Hepatic stellate cell (primary cell): ENCODE measurements around the gene PITPNM1.
"Not testable (repeated sequence)": the region's sequence is repeated elsewhere in the genome, so short reads cannot be mapped to it uniquely, and the experiment has no call there.

Source experiments
- DNase-seq: peaks from one replicate; pipeline ENCODE4 v3.0.0; 2011; ENCODE audit warnings: low spot score

The PITPNM1 gene

DNA sequence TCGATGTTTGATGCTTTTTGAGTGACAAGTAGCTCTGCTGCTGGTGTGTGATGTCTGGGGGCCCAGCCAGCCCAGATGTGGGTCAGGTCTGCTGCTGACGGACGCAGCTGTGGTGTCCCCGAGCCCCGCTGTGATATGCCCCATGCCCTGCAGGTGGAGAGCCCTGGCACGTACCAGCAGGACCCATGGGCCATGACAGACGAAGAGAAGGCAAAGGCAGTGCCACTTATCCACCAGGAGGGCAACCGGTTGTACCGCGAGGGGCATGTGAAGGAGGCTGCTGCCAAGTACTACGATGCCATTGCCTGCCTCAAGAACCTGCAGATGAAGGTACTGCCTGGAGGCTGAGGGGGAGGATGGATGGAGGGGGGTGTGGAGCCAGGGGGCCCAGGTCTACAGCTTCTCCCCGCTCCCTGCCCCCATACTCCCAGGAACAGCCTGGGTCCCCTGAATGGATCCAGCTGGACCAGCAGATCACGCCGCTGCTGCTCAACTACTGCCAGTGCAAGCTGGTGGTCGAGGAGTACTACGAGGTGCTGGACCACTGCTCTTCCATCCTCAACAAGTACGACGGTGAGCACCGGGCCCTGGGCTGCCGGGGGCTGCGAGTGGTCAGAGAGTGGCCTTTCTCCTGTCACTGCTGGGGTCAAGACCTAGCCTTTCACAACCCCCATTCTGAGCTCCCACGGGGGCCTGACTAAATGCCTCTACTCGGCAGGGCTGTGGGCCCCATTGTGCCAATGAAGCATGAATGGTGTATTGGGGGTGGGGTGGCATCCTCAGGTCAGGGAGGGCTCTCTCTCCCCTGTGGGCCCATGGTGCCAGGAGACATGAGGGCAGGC lies 15.1 kb downstream of the PITPNM1 start:
- DNase-seq = no peak

DNA sequence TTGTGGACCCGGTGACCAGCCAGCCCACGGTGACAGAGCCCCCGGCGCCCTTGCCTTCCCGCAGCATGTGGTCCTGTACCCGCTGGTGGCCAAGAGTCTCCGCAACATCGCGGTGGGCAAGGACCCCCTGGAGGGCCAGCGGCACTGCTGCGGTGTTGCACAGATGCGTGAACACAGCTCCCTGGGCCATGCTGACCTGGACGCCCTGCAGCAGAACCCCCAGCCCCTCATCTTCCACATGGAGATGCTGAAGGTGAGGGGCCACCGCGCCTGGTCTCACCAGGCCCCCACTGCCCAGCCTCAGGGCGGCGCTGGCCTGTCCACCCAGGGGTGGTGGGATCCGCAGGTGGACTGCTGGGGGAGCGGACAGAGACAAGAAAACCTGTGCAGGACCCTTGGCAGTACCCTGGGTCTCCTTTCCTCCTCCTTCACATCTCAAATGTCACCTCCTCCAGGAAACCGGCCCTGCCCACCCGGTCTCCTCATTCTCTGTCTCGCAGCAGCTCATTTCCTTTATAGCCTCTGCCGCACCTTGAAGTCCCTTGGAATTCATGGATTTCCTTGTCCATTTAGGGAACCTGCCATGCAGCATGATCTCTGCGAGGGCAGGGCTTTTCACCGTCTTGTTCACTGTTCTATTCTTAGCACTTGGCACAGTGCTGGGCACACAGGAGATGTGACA lies 15.8 kb downstream of the PITPNM1 start:
- no peak for DNase-seq

DNA sequence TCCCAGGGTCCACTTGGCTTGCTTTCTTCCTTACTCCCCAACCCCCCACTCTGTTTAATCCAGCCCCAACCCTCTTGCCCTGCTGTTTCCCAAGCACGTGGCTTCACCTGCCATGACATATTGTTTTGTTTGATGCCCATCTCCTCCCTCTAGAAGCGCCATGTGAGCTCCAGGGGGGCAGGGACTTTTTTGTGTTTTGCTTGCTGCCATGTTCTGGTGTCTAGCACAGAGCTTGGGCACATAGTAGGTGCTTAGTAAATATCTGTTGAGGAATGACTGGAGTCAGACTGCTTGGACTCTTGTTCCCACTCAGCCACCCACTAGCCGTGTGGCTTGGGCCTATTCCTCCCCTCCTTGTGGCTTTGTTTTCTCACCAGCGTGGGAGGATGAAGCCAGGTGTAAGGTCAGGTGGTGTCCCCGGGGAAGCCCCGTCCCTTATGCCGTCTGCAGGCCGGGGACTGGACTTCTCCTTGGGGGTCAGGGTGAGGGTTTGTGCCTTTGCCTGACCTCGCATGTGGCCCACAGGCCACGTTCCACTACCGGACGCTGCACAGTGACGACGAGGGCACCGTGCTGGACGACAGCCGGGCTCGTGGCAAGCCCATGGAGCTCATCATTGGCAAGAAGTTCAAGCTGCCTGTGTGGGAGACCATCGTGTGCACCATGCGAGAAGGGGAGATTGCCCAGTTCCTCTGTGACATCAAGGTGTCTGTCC lies 18.5 kb downstream of the PITPNM1 start:
- DNase-seq = no peak

DNA sequence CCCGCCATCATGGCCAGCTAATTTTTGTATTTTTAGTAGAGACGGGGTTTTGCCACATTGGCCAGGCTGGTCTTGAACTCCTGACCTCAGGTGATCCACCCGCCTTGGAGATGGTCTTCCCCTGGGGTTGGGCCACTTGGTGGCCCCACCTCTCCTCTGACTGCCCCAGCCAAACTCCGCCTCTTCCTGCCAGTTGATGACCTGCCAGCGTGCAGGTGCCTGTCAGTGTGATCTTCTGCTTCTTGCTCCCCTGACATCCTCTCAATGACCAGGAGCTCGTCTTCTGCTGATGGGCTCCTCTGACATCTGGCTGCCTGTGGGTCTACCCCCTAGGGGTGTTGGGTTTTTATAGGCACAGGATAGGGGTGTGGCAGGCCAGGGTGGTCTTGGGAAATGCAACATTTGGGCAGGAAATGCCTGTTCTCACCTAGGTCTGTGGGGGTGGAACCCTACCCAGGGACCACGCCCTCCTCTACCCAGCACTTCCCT lies 19.2 kb downstream of the PITPNM1 start:
- not testable (repeated sequence) for DNase-seq

DNA sequence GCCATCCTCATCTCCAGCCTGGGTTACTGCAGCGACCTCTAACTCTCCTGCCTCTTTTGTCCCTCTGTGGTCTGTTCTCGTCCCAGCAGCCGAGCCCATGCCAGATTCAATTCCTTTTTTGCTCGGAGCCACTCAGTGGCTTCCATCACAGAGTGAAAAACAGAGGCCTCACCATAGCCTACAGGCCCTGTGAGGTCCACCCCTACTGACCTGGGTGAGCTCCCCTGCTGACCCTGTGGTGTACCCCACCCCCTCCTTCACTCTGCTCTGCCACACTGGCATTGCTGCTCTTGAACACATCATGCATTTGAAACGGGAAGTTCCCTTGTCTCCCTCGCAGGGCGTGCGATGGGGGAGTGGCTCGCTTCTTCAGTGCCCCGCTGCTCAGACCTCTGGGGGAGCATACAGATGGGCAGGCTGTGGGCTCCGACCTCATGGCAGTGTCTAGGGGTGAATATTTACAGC lies 20.3 kb downstream of the PITPNM1 start:
- no peak for DNase-seq

DNA sequence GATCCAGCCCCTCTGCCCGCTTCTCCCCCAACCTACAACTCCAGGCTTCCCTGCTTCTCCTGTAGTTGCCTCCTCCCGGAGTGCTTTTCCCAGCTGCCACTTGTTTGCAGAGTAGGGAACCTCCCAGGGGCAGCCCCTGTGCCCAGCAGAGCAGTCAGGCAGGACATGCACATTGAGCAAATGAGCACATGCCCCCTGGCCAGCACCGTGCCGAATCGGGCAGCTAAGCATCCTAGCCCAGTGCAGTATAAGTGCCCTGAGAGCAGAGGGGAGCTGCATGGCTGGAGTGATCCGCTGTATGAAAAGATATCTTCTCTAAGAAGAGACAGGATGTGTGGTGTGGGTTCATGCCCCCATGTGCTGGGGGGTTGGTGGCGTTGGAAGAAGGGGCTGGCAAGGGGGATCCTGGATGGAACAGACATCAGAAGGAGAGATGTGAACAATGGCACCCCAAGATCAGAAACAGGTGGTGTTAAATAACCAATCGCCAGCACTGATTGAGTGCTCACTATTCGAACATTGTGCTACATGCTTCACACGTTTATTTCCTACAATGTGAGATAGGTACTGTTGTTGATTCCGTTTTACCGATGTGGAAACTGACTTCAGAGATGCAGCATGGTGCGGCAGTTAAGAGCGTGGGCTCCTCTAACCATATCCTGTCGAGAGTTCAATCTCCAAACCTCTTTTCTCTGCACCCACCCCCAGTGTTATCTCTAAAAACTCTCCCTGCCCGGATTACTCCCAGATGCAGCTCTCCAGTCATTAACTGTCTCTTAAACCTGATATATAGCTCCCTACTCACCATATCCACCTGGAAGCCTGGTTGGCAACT lies 21.1 kb downstream of the PITPNM1 start:
- DNase-seq = no peak

DNA sequence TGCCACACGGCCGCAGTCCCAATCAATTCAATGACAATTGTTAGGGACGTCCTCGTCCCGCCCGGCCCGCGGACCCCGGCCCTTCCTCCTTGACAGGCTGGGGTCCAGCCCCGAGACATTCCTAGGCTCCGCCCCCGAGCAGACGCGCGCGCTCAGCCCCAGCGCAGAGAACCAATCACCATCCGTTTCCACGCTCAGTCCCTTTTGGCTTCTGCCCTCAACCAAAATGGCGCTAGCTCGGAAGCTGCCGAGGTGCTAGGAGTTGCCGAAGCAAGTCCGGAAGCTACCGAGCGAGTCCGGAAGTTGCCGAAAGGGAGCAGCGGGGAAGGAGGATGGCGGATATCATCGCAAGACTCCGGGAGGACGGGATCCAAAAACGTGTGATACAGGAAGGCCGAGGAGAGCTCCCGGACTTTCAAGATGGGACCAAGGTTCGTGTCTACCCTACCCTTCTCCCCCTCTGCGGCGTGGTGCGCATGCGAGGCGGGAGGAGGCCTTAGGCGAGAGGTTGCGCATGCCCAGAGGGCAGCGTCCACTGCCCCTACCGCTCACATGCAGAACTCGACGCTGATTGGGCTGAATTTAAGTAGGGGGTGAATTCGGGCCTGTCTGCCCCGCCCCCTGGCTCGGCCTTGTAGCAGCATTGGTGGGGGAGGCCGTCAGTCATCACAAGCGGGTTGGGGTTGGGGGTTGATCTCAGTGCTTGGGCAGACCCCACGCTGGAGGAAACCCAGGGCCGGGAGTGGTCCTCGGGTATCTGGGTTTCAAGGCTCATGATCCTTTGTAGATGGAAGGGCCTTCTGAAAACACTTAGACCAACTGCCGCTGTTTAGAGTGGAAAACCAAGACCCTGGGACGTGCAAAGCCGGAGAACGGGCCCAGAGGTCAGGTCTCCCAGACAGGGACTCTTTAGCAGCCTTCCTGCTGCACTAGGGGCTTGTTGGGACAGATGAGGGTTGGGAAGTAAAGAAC lies 22.1 kb downstream of the PITPNM1 start, which contains the start of gene AIP:
AIP (plus strand) TSS at position 200 of the 972 bp plus-strand sequence; CDS start at position 333, 133 bp downstream.
- DNase-seq = peak; percentile 100

DNA sequence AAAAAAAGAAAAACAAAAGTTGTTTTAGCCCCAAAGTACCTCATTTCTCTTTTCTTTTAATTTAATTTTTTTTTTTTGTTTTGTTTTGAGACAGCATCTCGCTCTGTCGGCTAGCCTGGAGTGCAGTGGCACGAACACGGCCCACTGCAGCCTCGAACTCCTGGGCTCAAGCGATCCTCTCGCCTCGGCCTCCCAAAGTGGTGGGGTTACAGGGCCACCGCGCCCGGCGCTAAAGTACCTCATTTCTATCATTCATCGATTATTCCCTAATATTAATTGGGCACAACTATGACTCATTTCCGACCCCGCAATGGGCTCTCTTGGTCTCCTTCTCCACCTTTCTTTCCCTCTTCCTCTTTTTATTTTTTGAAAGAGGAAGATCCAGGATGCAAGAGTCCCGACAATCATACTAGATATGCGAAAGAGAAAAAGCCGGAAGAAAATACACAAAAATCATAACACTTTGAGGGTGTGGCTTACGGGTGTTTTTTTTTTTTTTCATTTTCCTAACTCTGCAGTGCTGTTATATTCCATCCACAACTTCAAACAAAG lies 22.8 kb downstream of the PITPNM1 start:
- DNase-seq = no peak

DNA sequence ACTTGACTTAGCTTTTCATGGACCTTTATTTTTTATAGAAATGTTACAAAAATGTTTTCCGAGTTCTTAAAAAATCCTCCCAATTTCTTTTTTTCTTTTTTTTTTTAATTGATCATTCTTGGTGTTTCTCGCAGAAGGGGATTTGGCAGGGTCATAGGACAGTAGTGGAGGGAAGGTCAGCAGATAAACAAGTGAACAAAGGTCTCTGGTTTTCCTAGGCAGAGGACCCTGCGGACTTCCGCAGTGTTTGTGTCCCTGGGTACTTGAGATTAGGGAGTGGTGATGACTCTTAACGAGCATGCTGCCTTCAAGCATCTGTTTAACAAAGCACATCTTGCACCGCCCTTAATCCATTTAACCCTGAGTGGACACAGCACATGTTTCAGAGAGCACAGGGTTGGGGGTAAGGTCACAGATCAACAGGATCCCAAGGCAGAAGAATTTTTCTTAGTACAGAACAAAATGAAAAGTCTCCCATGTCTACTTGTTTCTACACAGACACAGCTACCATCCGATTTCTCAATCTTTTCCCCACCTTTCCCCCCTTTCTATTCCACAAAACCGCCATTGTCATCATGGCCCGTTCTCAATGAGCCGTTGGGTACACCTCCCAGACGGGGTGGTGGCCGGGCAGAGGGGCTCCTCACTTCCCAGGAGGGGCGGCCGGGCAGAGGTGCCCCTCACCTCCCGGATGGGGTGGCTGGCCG lies 27.7 kb downstream of the PITPNM1 start:
- DNase-seq = not testable (repeated sequence)

DNA sequence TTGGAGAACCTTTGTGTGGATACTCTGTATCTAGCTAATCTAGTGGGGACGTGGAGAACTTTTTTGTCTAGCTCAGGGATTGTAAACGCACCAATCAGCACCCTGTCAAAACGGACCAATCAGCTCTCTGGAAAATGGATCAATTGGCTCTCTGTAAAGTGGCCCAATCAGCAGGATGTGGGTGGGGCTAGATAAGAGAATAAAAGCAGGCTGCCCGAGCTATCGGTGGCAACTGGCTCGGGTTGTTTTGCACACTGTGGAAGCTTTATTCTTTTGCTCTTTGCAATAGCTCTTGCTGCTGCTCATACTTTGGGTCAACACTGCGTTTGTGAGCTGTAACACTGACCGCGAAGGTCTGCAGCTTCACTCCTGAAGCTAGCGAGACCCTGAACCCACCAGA lies 28.5 kb downstream of the PITPNM1 start:
- not testable (repeated sequence) for DNase-seq

DNA sequence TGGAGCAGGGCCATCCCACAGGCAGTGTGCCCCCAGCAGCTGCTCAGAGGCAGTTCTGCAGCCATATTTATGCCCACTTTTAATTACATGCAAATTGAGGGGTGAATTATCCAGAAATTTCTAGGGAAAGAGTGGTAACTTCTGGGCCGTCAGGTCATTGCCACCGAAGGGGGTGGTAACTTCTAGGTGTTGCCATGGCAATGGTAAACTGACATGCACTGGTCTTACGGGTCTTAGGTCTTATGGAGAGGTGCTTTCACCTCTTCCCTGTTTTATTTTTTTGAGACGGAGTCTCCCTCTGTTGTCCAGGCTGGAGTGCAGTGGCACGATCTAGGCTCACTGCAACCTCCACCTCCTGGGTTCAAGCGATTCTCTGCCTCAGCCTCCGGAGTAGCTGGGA lies 32.3 kb downstream of the PITPNM1 start:
- no peak for DNase-seq

DNA sequence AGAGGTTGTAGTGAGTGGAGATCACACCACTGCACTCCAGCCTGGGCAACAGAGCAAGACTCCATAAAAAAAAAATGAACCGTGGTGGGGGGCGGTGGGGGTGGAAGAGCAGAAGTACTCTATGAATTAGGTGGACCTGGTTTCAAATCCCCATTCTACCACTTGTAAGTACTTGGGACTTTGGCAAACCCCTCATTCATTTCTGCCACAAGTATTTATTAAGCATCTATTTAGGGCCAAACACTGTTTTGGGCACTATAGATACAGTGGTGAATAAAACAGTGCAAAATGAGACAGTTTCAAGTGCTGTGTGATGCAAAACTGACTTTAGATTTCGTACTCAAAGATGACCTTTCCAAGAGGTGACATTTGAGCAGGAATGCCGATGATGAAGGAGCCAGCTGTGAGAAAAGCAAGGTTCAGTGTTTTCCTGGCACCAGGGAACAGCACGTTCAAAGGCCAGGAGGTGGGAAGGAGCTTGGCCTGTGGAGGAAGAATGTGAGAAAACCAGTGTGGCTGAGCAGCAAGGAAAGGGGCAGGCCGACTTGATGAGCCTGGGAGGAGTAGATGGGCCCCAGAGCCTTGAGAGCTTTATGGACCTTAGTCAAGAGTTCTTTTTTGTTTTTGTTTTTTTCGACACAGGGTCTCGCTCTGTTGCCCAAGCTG lies 34.7 kb downstream of the PITPNM1 start:
- no peak for DNase-seq

DNA sequence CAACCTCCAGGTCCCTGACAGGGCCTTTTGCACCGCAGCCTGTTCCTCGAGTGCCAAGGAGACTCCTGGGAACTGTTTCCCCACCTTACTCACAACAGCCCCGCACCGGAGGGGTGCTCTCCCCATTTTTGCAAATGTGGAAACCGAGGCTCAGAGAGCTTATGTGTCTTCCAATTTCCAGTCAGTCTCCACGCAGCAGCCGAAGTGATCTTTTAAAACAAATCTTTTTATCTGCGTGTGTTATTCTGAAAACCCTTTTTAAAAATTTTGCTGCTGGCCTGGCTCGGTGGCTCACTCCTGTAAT lies 35.7 kb downstream of the PITPNM1 start:
- no peak for DNase-seq

DNA sequence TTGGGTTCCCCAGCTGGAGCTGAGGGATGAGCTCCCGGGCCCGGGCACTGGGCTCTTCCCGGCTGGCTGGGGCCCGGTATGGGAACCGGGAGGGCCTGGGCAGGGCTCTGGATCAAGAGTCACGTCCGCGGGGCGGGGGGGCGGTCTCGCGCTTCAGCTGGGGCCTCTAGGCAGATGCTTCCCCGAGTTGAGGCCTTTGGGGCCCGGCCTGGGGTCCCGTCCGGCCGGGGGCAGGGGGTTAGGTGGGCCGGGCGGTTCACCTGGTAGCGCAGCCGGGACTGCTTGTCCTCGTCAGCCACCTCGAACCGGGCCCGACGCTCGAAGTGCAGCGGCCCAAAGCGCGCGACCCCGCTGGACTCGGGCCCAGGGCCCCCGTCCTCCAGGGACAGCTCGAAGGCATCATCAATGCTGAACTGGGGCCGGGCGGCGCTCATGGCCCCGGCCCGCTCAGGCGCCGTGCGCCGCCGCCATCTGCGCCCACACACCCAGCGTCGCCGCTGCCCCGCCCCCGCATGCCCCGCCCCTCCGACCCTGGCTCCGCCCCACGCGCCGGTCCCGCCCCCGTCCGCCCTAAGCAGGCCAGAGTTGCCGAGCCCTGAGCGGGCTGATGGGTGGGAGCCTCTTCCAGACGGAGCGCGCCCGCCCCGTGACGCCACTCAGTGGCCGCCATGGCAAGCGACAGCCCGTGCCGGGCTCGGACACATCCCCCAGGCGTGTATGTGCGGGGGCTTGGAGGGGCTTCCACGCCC lies 36.2 kb downstream of the PITPNM1 start, which contains the start of gene TMEM134:
TMEM134 (minus strand) TSS at position 493 of the 749 bp plus-strand sequence; CDS start at position 434, 59 bp downstream.
- DNase-seq = peak; percentile 94

DNA sequence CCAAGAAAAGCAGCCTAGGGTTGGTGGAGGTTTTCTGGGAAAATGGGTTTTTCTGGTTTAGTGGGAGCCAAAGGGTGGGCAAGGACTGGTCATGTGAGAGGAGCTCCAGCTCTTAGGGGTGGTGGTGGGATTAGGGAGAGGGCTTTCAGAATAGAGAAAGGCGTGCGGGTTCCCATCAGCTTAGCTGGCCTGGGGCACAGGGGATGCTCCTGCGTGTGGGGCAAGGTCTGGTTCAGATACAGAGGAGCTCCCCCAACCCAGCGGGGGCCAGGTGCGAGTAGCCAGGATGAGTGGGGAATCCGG lies 36.8 kb downstream of the PITPNM1 start:
- no peak for DNase-seq

DNA sequence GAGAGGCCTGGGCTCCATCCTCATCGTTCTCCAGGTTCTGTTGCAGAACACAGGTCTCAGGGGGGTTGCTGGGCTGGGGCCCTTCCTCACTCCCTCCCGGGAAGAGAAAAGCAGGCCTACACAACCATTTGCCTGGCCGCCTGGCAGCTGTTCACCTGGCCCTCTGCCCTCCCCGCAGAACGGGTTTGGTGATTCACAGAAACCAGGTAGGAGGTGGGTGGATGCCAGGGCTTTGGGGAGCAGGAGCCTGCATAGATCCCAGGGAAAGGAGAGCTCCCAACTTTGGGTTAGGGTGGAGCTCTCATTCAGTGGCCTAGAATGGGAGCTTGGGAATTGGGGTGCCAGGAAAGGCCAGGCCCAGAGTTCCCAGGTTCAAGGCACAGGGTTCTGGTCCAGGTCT lies 37.1 kb downstream of the PITPNM1 start:
- no peak for DNase-seq

DNA sequence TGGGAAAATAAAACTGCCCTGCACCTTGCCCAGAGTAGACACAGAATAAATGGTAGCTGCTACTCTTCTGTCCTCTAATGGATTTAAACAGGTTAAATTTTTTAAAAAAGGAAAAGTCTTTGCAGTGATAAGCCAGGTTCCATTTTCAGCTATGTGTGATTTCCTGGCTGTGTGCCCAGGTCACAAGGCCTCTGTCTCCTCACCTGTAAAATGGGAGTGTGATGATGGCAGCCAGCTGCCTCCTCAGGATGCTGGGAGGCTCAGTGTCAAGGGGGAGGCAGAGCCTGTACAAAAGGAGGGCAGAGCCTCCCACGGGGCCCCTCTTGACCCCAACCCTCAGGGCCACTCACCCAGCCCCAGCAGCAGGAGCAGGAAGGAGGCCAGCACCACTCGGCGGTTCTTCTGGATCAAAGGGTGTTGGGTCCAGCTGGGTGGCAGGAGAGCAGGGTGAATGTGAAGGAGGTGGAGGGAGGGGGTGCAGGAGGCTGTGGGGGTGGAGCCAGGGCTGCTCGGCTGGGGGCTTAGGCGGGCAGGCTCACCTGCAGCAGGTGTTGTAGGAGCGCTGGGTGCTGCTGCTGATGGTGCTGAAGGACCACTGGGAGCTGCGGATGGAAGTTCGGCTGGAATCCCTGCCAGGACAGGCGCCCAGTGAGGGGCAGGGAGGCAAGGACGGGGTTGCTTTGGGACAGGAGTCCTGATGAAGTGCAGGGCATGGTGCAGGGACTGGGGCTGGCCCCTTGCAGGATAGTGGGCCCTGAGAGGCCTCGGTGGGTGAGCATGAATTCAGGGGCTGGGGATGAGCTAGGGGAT lies 38.0 kb downstream of the PITPNM1 start:
- no peak for DNase-seq
